Endothelial cell of umbilical vein (primary cell): Measurements from ENCODE around the gene SLC17A2. TPM values are rescaled to one million over a fixed set of nuclear protein-coding genes. Genes with fewer than 3 reads are reported as not detected.

Source experiments
- BruUV-seq: library from RNA; stranded (reverse); fragments of 400-500 nt; replicated peaks from 2 replicates; lab custom pipeline; 2021; lab: Mats Ljungman, UMichigan
- CTCF ChIA-PET: fragments of 300-600, 350-600 bp; sonication (Branson Sonifier 250); formaldehyde crosslinking; loops from one replicate; lab custom pipeline; 2021; ENCODE audit warnings: antibody characterized with exemption, inconsistent platforms; lab: Charles Lee
- POLR2A ChIA-PET: fragments of 300-600, 350-600 bp; sonication (Branson Sonifier 250); formaldehyde crosslinking; loops from one replicate; lab custom pipeline; 2021; ENCODE audit warnings: antibody characterized with exemption, inconsistent platforms; lab: Charles Lee
- DNase-seq: peaks from one replicate; pipeline ENCODE4 v3.0.0-alpha.2; 2011; ENCODE audit warnings: low read depth, low spot score
- FAIRE-seq: peaks from 2 replicates; lab custom pipeline; 2011; peaks lifted over from hg19 to GRCh38; lab: Jason Lieb, UNC
- H2AFZ ChIP-seq: 2 replicates; pipeline ENCODE4 v1.6.0; 2012; ENCODE audit warnings: low read depth, low read length, control low read depth, inconsistent platforms
- H3K27ac ChIP-seq: 2 replicates; pipeline ENCODE4 v1.5.1; 2011; ENCODE audit warnings: low read depth, mild to moderate bottlenecking, control low read depth, low read length, moderate library complexity; ENCODE audit not compliant: insufficient read depth
- H3K27me3 ChIP-seq, 2 experiments: 2 replicates each; pipeline versions ENCODE4 v1.6.0 to v1.6.1; 2011; ENCODE audit warnings: low read length in 2 of 2, mixed read lengths in 1 of 2; ENCODE audit not compliant: control insufficient read depth in 2 of 2, insufficient read depth in 2 of 2
- H3K36me3 ChIP-seq, 2 experiments: 2 replicates in 1 of 2; 3 replicates in 1 of 2; pipeline ENCODE4 v1.5.1; 2011; ENCODE audit warnings: low read length in 2 of 2, mild to moderate bottlenecking in 1 of 2, moderate library complexity in 1 of 2; ENCODE audit not compliant: control insufficient read depth in 2 of 2, insufficient read depth in 2 of 2; ENCODE audit errors: extremely low read depth in 1 of 2
- H3K4me1 ChIP-seq: 3 replicates; pipeline ENCODE4 v1.5.1; 2011; ENCODE audit warnings: mild to moderate bottlenecking, low read length; ENCODE audit not compliant: control insufficient read depth, insufficient read depth; ENCODE audit errors: extremely low read depth
- H3K4me2 ChIP-seq: 2 replicates; pipeline ENCODE4 v1.6.1; 2011; ENCODE audit warnings: low read length, control low read depth, mixed read lengths; ENCODE audit not compliant: insufficient read depth
- H3K4me3 ChIP-seq, 3 experiments: fragments of 200-600 bp in 1 of 3; sonication (generic), shearing (Covaris generic) in 1 of 3; replicated peaks in 1 of 3; 2 replicates each; pipeline ENCODE4 v1.5.1; 2011 to 2016; ENCODE audit warnings: control low read depth in 3 of 3, low read length in 3 of 3, mild to moderate bottlenecking in 2 of 3, inconsistent platforms in 1 of 3, low read depth in 1 of 3, moderate library complexity in 1 of 3; ENCODE audit not compliant: insufficient read depth in 1 of 3
- H3K79me2 ChIP-seq: 2 replicates; pipeline ENCODE4 v1.6.0; 2012; ENCODE audit warnings: low read length, inconsistent platforms; ENCODE audit not compliant: control insufficient read depth, insufficient read depth
- H3K9ac ChIP-seq: replicated peaks from 2 replicates; pipeline ENCODE3; 2011; ENCODE audit warnings: low read length, control low read depth; ENCODE audit not compliant: insufficient read depth; ENCODE audit errors: extremely low read depth
- H3K9me1 ChIP-seq: replicated peaks from 3 replicates; pipeline ENCODE4 v1.6.0; 2011; ENCODE audit warnings: mild to moderate bottlenecking, low read length; ENCODE audit not compliant: control insufficient read depth, insufficient read depth; ENCODE audit errors: extremely low read depth
- H3K9me3 ChIP-seq: replicated peaks from 2 replicates; pipeline ENCODE4 v1.5.1; 2012; ENCODE audit warnings: low read length, inconsistent platforms; ENCODE audit not compliant: control insufficient read depth, insufficient read depth
- H4K20me1 ChIP-seq: replicated peaks from 2 replicates; pipeline ENCODE3; 2011; ENCODE audit warnings: mild to moderate bottlenecking, low read length; ENCODE audit not compliant: control insufficient read depth, insufficient read depth; ENCODE audit errors: extremely low read depth
- CTCF ChIP-seq, 2 donors: IDR thresholded peaks; 1 replicate in 1 of 2; 2 replicates in 1 of 2; pipeline ENCODE4 v1.5.1; 2011; ENCODE audit warnings: low read length in 2 of 2, mild to moderate bottlenecking in 2 of 2, moderate library complexity in 2 of 2, control low read depth in 1 of 2, inconsistent platforms in 1 of 2, low read depth in 1 of 2; ENCODE audit not compliant: insufficient read depth in 1 of 2; ENCODE audit errors: extremely low read depth in 1 of 2
- EZH2 ChIP-seq: IDR thresholded peaks from 2 replicates; pipeline ENCODE4 v1.6.1; 2012; ENCODE audit warnings: borderline replicate concordance, low read depth, mild to moderate bottlenecking, moderate library complexity, low read length, inconsistent platforms; ENCODE audit not compliant: severe bottlenecking
- FOS ChIP-seq: IDR thresholded peaks from 2 replicates; pipeline ENCODE4 v1.6.1; 2011; ENCODE audit warnings: mild to moderate bottlenecking, low read length, moderate library complexity, borderline replicate concordance; ENCODE audit not compliant: insufficient read depth
- GATA2 ChIP-seq: IDR thresholded peaks from 2 replicates; pipeline ENCODE4 v1.7.0; 2011; ENCODE audit warnings: low read depth, mild to moderate bottlenecking, moderate library complexity, mixed read lengths, low read length; ENCODE audit not compliant: insufficient read length, insufficient read depth
- JUN ChIP-seq: IDR thresholded peaks from 2 replicates; pipeline ENCODE4 v1.6.1; 2011; ENCODE audit warnings: borderline replicate concordance, low read depth; ENCODE audit not compliant: insufficient read length, insufficient read depth
- MAX ChIP-seq: IDR thresholded peaks from 2 replicates; pipeline ENCODE4 v1.6.1; 2011; ENCODE audit not compliant: insufficient read depth, insufficient read length
- MYC ChIP-seq: IDR thresholded peaks from one replicate; pipeline ENCODE4 v1.6.1; 2011; ENCODE audit warnings: mild to moderate bottlenecking, low read depth, low read length
- POLR2A ChIP-seq: IDR thresholded peaks from 2 replicates; pipeline ENCODE4 v1.6.1; 2012; ENCODE audit warnings: low read depth, mild to moderate bottlenecking, control low read depth, low read length
- POLR2AphosphoS5 ChIP-seq: IDR thresholded peaks from 2 replicates; pipeline ENCODE4 v1.6.1; 2012; ENCODE audit warnings: low read depth, mild to moderate bottlenecking, control low read depth, low read length, moderate library complexity; ENCODE audit not compliant: insufficient read depth
- dilution Hi-C: fragments of 300-500 bp; cut with MboI; formaldehyde crosslinking; loops from one replicate; pipeline ENCODE4 v1.15.0; 2019; ENCODE audit warnings: low sequenced_read_pairs; ENCODE audit not compliant: extremely low pct_ligation_motif_present
- intact Hi-C: fragments of 100-400 bp; cut with micrococcal nuclease; formaldehyde crosslinking; loops from one replicate; pipeline ENCODE4 v1.10.0; 2022
- polyA plus RNA-seq, 4 experiments: library from polyadenylated mRNA; depleted of rRNA in 3 of 4; stranded (reverse) in 3 of 4; unstranded in 1 of 4; fragments of >200 nt; gene quantifications; 2 replicates each; pipeline versions ENCODE4 v1.2.1 to v1.2.3, GENCODE V29; 2011 to 2012; ENCODE audit warnings: missing spikeins in 1 of 4
- total RNA-seq: library from RNA; stranded (reverse); gene quantifications from 2 replicates; pipeline ENCODE4 v1.2.3, GENCODE V29; 2021

SLC17A2 gene
- total and polyA plus RNA-seq, 2 donors (not counting 3 experiments of a cell fraction or from before 2014, with no cell fraction given), result not detected

GRCh38 chr6:25919657-25920056 lies 10.8 kb downstream of the SLC17A2 start:
- CTCF ChIA-PET, result interaction anchor here (0.6 to 1.3 kb wide), 2 partner anchors 29 to 114 kb away, joined by 4 read pairs; no protein-coding TSS in a partner anchor
- TF ChIP-seq JUN (no peak), GATA2 (no peak), MYC (no peak), MAX (no peak), POLR2AphosphoS5 (no peak), FOS (no peak), POLR2A (no peak), CTCF (IDR thresholded peaks at IDR 0.05; ENCODE audit: extremely low read depth in 1 of 2, insufficient read depth in 1 of 2, low read depth in 1 of 2, low read length in 2 of 2) (no peak), EZH2 (no peak)
- H3K4me1 ChIP-seq, result no peaks in the 10 kb centered on the region
- no peaks in the 10 kb centered on the region for H3K79me2 ChIP-seq
- no peaks in the 10 kb centered on the region for H3K9me3 ChIP-seq
- no peak overlapping the region for H3K4me3 ChIP-seq
- DNase-seq (no peak), FAIRE-seq (no peak)
- intact Hi-C loops, result no loop called here
- no peak overlapping the region for H3K27ac ChIP-seq
- no peak overlapping the region for H2AFZ ChIP-seq
- no TSS peak for BruUV-seq
- H3K9me1 ChIP-seq, result no peaks in the 10 kb centered on the region
- dilution Hi-C loops, result no loop called here
- H3K4me2 ChIP-seq, result no peak overlapping the region
- peaks cover 0 to 2% of the 10 kb centered on the region in 2 experiments for H3K27me3 ChIP-seq
- H3K9ac ChIP-seq, result no peak overlapping the region
- H4K20me1 ChIP-seq, result no peaks in the 10 kb centered on the region
- POLR2A ChIA-PET, result no interaction called here
- no peaks in the 10 kb centered on the region for H3K36me3 ChIP-seq
